H1 (cell line): ENCODE results near the gene SURF2. TPM values are rescaled to one million over a fixed set of nuclear protein-coding genes. Genes with fewer than 3 reads are reported as not detected.

ENCODE experiments used
- CTCF ChIA-PET: fragments of 300-600 bp; sonication (Branson Sonifier 250); formaldehyde crosslinking; loops from one replicate; lab custom pipeline; 2021; ENCODE audit not compliant: partially characterized antibody; lab: Charles Lee
- POLR2A ChIA-PET: fragments of 300-600 bp; sonication (Branson Sonifier 250); formaldehyde crosslinking; loops from one replicate; lab custom pipeline; 2021; ENCODE audit warnings: inconsistent platforms; ENCODE audit not compliant: partially characterized antibody; lab: Charles Lee
- DNase-seq, 2 experiments: peaks; one replicate each; pipeline versions ENCODE4 v3.0.0 to v3.0.0-alpha.2; 2010 to 2022; ENCODE audit warnings: low spot score in 2 of 2, low read depth in 1 of 2, mixed read lengths in 1 of 2
- FAIRE-seq: peaks from 2 replicates; lab custom pipeline; 2011; peaks lifted over from hg19 to GRCh38; lab: Jason Lieb, UNC
- H2AFZ ChIP-seq: 2 replicates; pipeline ENCODE4 v1.8.1; 2012; ENCODE audit warnings: low read length, inconsistent platforms
- H2AK5ac ChIP-seq: 2 replicates; pipeline ENCODE4 v1.6.1; 2013; ENCODE audit warnings: low read depth, low read length
- H2BK120ac ChIP-seq: replicated peaks from 2 replicates; pipeline ENCODE3; 2013; ENCODE audit warnings: low read depth, low read length, inconsistent platforms
- H2BK12ac ChIP-seq: 2 replicates; pipeline ENCODE4 v1.6.1; 2013; ENCODE audit warnings: low read depth, low read length
- H2BK15ac ChIP-seq: 2 replicates; pipeline ENCODE4 v1.6.1; 2013; ENCODE audit warnings: low read length
- H2BK20ac ChIP-seq: 2 replicates; pipeline ENCODE4 v1.6.1; 2013; ENCODE audit warnings: low read length
- H2BK5ac ChIP-seq: 2 replicates; pipeline ENCODE4 v1.6.1; 2013; ENCODE audit warnings: low read depth, low read length
- H3K14ac ChIP-seq: 2 replicates; pipeline ENCODE4 v1.6.1; 2013; ENCODE audit warnings: inconsistent platforms; ENCODE audit not compliant: insufficient read length
- H3K18ac ChIP-seq: 2 replicates; pipeline ENCODE4 v1.6.1; 2013; ENCODE audit warnings: low read length; ENCODE audit errors: extremely low read depth
- H3K23ac ChIP-seq: 2 replicates; pipeline ENCODE4 v1.6.1; 2013; ENCODE audit warnings: inconsistent platforms; ENCODE audit not compliant: insufficient read length
- H3K23me2 ChIP-seq: 2 replicates; pipeline ENCODE4 v1.6.1; 2013; ENCODE audit warnings: low read depth, low read length
- H3K27ac ChIP-seq: 2 replicates; pipeline ENCODE4 v1.6.1; 2011; ENCODE audit warnings: low read depth, low read length, inconsistent platforms
- H3K27me3 ChIP-seq, 4 experiments: replicated peaks in 1 of 4; 1 replicate in 1 of 4; 2 replicates in 3 of 4; pipeline versions ENCODE4 v1.6.1 to v1.8.1; 2011 to 2013; ENCODE audit warnings: low read length in 3 of 4, mild to moderate bottlenecking in 3 of 4, inconsistent platforms in 2 of 4, mixed read lengths in 2 of 4, moderate library complexity in 1 of 4; ENCODE audit not compliant: control insufficient read depth in 3 of 4, insufficient read depth in 3 of 4; ENCODE audit errors: extremely low read depth in 1 of 4
- H3K36me3 ChIP-seq, 4 experiments: 2 replicates each; pipeline versions ENCODE4 v1.6.1 to v1.8.1; 2011 to 2013; ENCODE audit warnings: mild to moderate bottlenecking in 4 of 4, low read length in 3 of 4, moderate library complexity in 2 of 4, control low read depth in 1 of 4, inconsistent platforms in 1 of 4; ENCODE audit not compliant: insufficient read depth in 4 of 4, control insufficient read depth in 2 of 4
- H3K4ac ChIP-seq: replicated peaks from 2 replicates; pipeline ENCODE3; 2013; ENCODE audit warnings: low read length, low read depth, mixed read lengths, inconsistent platforms; ENCODE audit not compliant: insufficient read length
- H3K4me1 ChIP-seq, 4 experiments: replicated peaks in 1 of 4; 1 replicate in 1 of 4; 2 replicates in 3 of 4; pipeline versions ENCODE4 v1.6.1 to v1.8.1; 2011 to 2013; ENCODE audit warnings: low read length in 3 of 4, inconsistent platforms in 2 of 4, mixed read lengths in 1 of 4; ENCODE audit not compliant: insufficient read depth in 4 of 4, control insufficient read depth in 3 of 4
- H3K4me2 ChIP-seq, 2 experiments: 2 replicates each; pipeline versions ENCODE4 v1.6.1 to v1.8.1; 2011 to 2013; ENCODE audit warnings: low read depth in 2 of 2, low read length in 2 of 2, control low read depth in 1 of 2, inconsistent platforms in 1 of 2, mild to moderate bottlenecking in 1 of 2; ENCODE audit not compliant: insufficient read depth in 1 of 2
- H3K4me3 ChIP-seq, 4 experiments: fragments of 200-600, 300-600 bp in 1 of 4; sonication (generic), shearing (Covaris generic), sonication (Bioruptor Twin) in 1 of 4; 2 replicates each; pipeline versions ENCODE4 v1.5.1 to v1.8.1; 2011 to 2016; ENCODE audit warnings: low read length in 4 of 4, low read depth in 3 of 4, control low read depth in 2 of 4, inconsistent platforms in 2 of 4, mild to moderate bottlenecking in 2 of 4, mixed read lengths in 1 of 4, moderate library complexity in 1 of 4; ENCODE audit not compliant: insufficient read depth in 2 of 4; ENCODE audit errors: extremely low read depth in 1 of 4
- H3K56ac ChIP-seq: replicated peaks from 2 replicates; pipeline ENCODE3; 2013; ENCODE audit warnings: low read depth, mild to moderate bottlenecking, mixed read lengths, low read length, inconsistent platforms; ENCODE audit not compliant: insufficient read length
- H3K79me1 ChIP-seq: 2 replicates; pipeline ENCODE4 v1.6.1; 2013; ENCODE audit warnings: low read depth, low read length, control low read depth
- H3K79me2 ChIP-seq, 2 experiments: 2 replicates each; pipeline versions ENCODE4 v1.6.1 to v1.8.1; 2012 to 2013; ENCODE audit warnings: low read length in 2 of 2, mild to moderate bottlenecking in 2 of 2, inconsistent platforms in 1 of 2; ENCODE audit not compliant: insufficient read depth in 2 of 2, control insufficient read depth in 1 of 2
- H3K9ac ChIP-seq, 4 experiments: replicated peaks in 1 of 4; 1 replicate in 1 of 4; 2 replicates in 3 of 4; pipeline versions ENCODE4 v1.6.1 to v1.8.1; 2011 to 2013; ENCODE audit warnings: low read depth in 3 of 4, low read length in 3 of 4, control low read depth in 2 of 4, mild to moderate bottlenecking in 2 of 4, moderate library complexity in 2 of 4, inconsistent platforms in 1 of 4; ENCODE audit errors: extremely low read depth in 1 of 4
- H3K9me3 ChIP-seq, 2 experiments: 2 replicates each; pipeline versions ENCODE4 v1.6.1 to v1.8.1; 2012 to 2013; ENCODE audit warnings: mild to moderate bottlenecking in 2 of 2, moderate library complexity in 2 of 2, control low read depth in 1 of 2, inconsistent platforms in 1 of 2, low read depth in 1 of 2, low read length in 1 of 2, mixed read lengths in 1 of 2; ENCODE audit not compliant: insufficient read depth in 2 of 2
- H4K20me1 ChIP-seq, 2 experiments: replicated peaks in 1 of 2; 2 replicates each; pipeline versions ENCODE3 to v1.8.1; 2011 to 2013; ENCODE audit warnings: inconsistent platforms in 2 of 2, low read length in 2 of 2, mild to moderate bottlenecking in 1 of 2; ENCODE audit not compliant: insufficient read depth in 2 of 2, control insufficient read depth in 1 of 2
- H4K5ac ChIP-seq: 2 replicates; pipeline ENCODE4 v1.6.1; 2013; ENCODE audit warnings: low read length, low read depth, mixed read lengths, inconsistent platforms; ENCODE audit not compliant: insufficient read length
- H4K8ac ChIP-seq: 2 replicates; pipeline ENCODE4 v1.8.0; 2013; ENCODE audit warnings: mild to moderate bottlenecking, moderate library complexity, low read length, inconsistent platforms; ENCODE audit not compliant: insufficient read depth; ENCODE audit errors: extremely low read depth
- H4K91ac ChIP-seq: replicated peaks from 2 replicates; pipeline ENCODE3; 2013; ENCODE audit warnings: low read length, mixed read lengths, inconsistent platforms; ENCODE audit not compliant: insufficient read length
- BCL11A ChIP-seq, 2 experiments: IDR thresholded peaks; one replicate each; pipeline ENCODE4 v1.6.1; 2011; ENCODE audit warnings: low read depth in 2 of 2, low read length in 2 of 2, mild to moderate bottlenecking in 2 of 2
- EGR1 ChIP-seq: IDR thresholded peaks from 2 replicates; pipeline ENCODE4 v1.6.1; 2011; ENCODE audit warnings: low read depth, low read length, borderline replicate concordance
- JUN ChIP-seq: IDR thresholded peaks from 2 replicates; pipeline ENCODE4 v1.6.1; 2011; ENCODE audit warnings: low read depth, mild to moderate bottlenecking, improper control_type of control experiment, low read length
- KDM1A ChIP-seq: fragments of 200-600, 300-600 bp; sonication (generic); IDR thresholded peaks from 2 replicates; pipeline ENCODE4 v1.7.1; 2016; ENCODE audit warnings: mild to moderate bottlenecking, low read length, borderline replicate concordance
- KDM4A ChIP-seq: IDR thresholded peaks from one replicate; pipeline ENCODE4 v1.7.1; 2012; ENCODE audit warnings: low read depth, mild to moderate bottlenecking, moderate library complexity, low read length, inconsistent platforms; ENCODE audit not compliant: severe bottlenecking
- NRF1 ChIP-seq: IDR thresholded peaks from 2 replicates; pipeline ENCODE4 v1.6.1; 2011; ENCODE audit warnings: mild to moderate bottlenecking, low read depth, low read length, improper control_type of control experiment
- POLR2A ChIP-seq, 2 experiments: IDR thresholded peaks; 1 replicate in 1 of 2; 2 replicates in 1 of 2; pipeline ENCODE4 v1.6.1; 2011; ENCODE audit warnings: low read depth in 2 of 2, low read length in 2 of 2, mild to moderate bottlenecking in 2 of 2; ENCODE audit errors: control extremely low read depth in 1 of 2
- RFX5 ChIP-seq: IDR thresholded peaks from 2 replicates; pipeline ENCODE4 v1.6.1; 2011; ENCODE audit warnings: low read depth, low read length, improper control_type of control experiment, borderline replicate concordance
- RXRA ChIP-seq: IDR thresholded peaks from 2 replicates; pipeline ENCODE4 v1.6.1; 2011; ENCODE audit warnings: low read depth, mild to moderate bottlenecking, low read length, moderate library complexity; ENCODE audit not compliant: insufficient read depth
- SIN3A ChIP-seq, 2 experiments: IDR thresholded peaks in 1 of 2; conservative IDR thresholded peaks in 1 of 2; 2 replicates each; pipeline ENCODE4 v1.6.1; 2011 to 2012; ENCODE audit warnings: low read length in 2 of 2, improper control_type of control experiment in 1 of 2, low read depth in 1 of 2, mild to moderate bottlenecking in 1 of 2
- SIX5 ChIP-seq: IDR thresholded peaks from 2 replicates; pipeline ENCODE4 v1.6.1; 2011; ENCODE audit warnings: mild to moderate bottlenecking, low read depth, low read length
- SP4 ChIP-seq: IDR thresholded peaks from 2 replicates; pipeline ENCODE4 v1.6.1; 2012; ENCODE audit warnings: low read length, inconsistent platforms
- TAF7 ChIP-seq: optimal IDR thresholded peaks from 2 replicates; pipeline ENCODE3; 2011; ENCODE audit warnings: low read depth, mild to moderate bottlenecking, inconsistent platforms, low read length, moderate library complexity, borderline replicate concordance
- WGBS, 2 experiments: shearing (Covaris generic) in 1 of 2; methylation state at CpG; one replicate each; pipeline versions ENCODE4 v1.1.6 to v1.1.7; 2013 to 2015; ENCODE audit warnings: low lambda C conversion rate in 2 of 2, mixed read lengths in 2 of 2, inconsistent platforms in 1 of 2, low coverage in 1 of 2, missing lambda C conversion rate in 1 of 2; ENCODE audit not compliant: insufficient replicate concordance in 2 of 2, insufficient coverage in 1 of 2, insufficient read length in 1 of 2; ENCODE audit errors: extremely low coverage in 1 of 2, missing lambda C conversion rate in 1 of 2; 5-methylcytosine and 5-hydroxymethylcytosine counted together
- polyA plus RNA-seq, 7 experiments: library from polyadenylated mRNA; depleted of rRNA in 3 of 7; stranded (reverse) in 5 of 7; unstranded in 2 of 7; fragments of >200 nt in 5 of 7; fragments of 200-250 nt in 2 of 7; gene quantifications; 1 replicate in 5 of 7; 2 replicates in 1 of 7; 4 replicates in 1 of 7; pipeline versions ENCODE4 v1.2.1 to v1.2.3, GENCODE V29; 2011 to 2013; ENCODE audit warnings: missing spikeins in 2 of 7, mixed read lengths in 2 of 7
- total RNA-seq: library from RNA; stranded (reverse); fragmentation: NEBNext Ultra II Directional; extraction: Animal tissue kit (Norgen Biotek cat#: 25700); gene quantifications from 2 replicates; pipeline ENCODE4 v1.2.1, GENCODE V29; 2021

SURF2 gene
- total and polyA plus RNA-seq, 2 of the 8 experiments (the other 6 are each of a cell fraction or from before 2014, with no cell fraction given): 36.6 to 37.7 TPM

DNA sequence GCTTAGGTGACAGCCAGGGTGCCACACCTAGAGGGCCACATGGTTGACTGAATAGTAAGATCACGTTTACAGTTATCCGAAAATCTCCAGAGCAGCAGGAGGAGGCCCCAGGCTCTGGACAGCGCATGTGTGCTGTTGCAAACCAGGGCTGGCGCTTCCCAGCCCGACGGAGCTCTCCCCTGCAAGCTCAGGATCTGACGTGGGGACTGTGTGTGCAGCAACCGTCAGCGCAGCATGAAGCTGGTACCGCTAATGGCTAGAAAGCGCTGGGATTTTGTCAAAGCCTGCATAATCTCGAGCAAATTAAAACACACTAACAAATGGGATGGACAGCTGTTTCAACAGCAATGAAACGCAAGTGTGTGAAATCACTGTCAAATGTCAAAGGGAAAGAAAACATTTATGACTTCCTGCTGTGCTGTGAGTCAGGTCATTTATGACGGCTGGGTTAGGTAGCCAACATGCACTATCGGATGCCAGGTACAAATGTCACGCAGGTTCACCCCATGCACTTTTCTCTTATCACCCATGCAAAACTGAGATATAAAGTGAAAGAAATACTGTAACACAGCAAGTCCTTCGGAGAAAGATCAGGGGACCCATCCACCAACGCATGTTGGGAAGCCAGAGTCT, 12.0 kb downstream of the SURF2 start:
- FAIRE-seq (no peak), DNase-seq (no peak)
- no peaks in the 10 kb centered on the region; a peak in 1 of 7 replicates for H3K4me1 ChIP-seq
- H3K18ac ChIP-seq: no peak overlapping the region
- peaks cover 45 to 66% of the 10 kb centered on the region in 2 experiments for H4K20me1 ChIP-seq
- no peak overlapping the region for H3K27ac ChIP-seq
- no peak overlapping the region for H2BK12ac ChIP-seq
- no peak overlapping the region for H3K14ac ChIP-seq
- WGBS, 2 experiments: 94% methylated on average over 18 of the region's 18 CpGs; no CpG with 5 or more reads in 1 of the 2 experiments
- no peak overlapping the region for H2AK5ac ChIP-seq
- H2AFZ ChIP-seq: no peak overlapping the region
- peaks cover 38% of the 10 kb centered on the region for H3K79me1 ChIP-seq
- no peaks in the 10 kb centered on the region for H3K23me2 ChIP-seq
- no peak overlapping the region for H3K4me2 ChIP-seq
- ChIA-PET POLR2A (interaction anchor here (19.9 kb wide), 1 partner anchor 15 kb away, joined by 461 read pairs; the partner anchor contains the start of genes MED22, RPL7A, SURF1 and SURF2), CTCF (interaction anchor here (0.9 to 10.1 kb wide), 5 partner anchors 11 to 41 kb away, joined by 3 to 90 read pairs (median 5); partner anchors contain the start of genes SURF1 and SURF2)
- H3K27me3 ChIP-seq: no peaks in the 10 kb centered on the region
- no peaks in the 10 kb centered on the region for H3K9me3 ChIP-seq
- H3K4me3 ChIP-seq: no peak overlapping the region
- H4K5ac ChIP-seq: no peak overlapping the region
- no peak overlapping the region for H4K8ac ChIP-seq
- no peak overlapping the region for H3K9ac ChIP-seq
- H2BK5ac ChIP-seq: no peak overlapping the region
- no peak overlapping the region for H3K23ac ChIP-seq
- peaks cover 12 to 40% (median 34%) of the 10 kb centered on the region in 4 experiments; a peak in 7 of 8 replicates for H3K36me3 ChIP-seq
- H3K4ac ChIP-seq: no peak overlapping the region
- H2BK15ac ChIP-seq: no peak overlapping the region
- H3K79me2 ChIP-seq: peaks cover 18 to 70% of the 10 kb centered on the region in 2 experiments; a peak in 3 of 4 replicates
- H2BK20ac ChIP-seq: no peak overlapping the region
- no peak overlapping the region for H2BK120ac ChIP-seq
- H3K56ac ChIP-seq: no peak overlapping the region
- no peak overlapping the region for H4K91ac ChIP-seq
- no peak for TF ChIP-seq SIX5
- TF ChIP-seq NRF1: no peak
- no peak for TF ChIP-seq JUN
- TF ChIP-seq BCL11A (IDR thresholded peaks at IDR 0.05; ENCODE audit: low read depth in 2 of 2, low read length in 2 of 2): no peak
- TF ChIP-seq SIN3A (conservative IDR thresholded peaks at IDR 0.05 in 1 of 2, IDR thresholded peaks at IDR 0.05 in 1 of 2; ENCODE audit: low read depth in 1 of 2, low read length in 2 of 2): no peak
- TF ChIP-seq KDM4A: no peak
- no peak for TF ChIP-seq POLR2A (IDR thresholded peaks at IDR 0.05; ENCODE audit: control extremely low read depth in 1 of 2, low read depth in 2 of 2, low read length in 2 of 2)
- no peak for TF ChIP-seq TAF7
- TF ChIP-seq RFX5: no peak
- TF ChIP-seq EGR1: no peak
- no peak for TF ChIP-seq RXRA
- no peak for TF ChIP-seq KDM1A
- TF ChIP-seq SP4: no peak
